Skeletal muscle satellite cell (primary cell): ENCODE results near the gene CTNNBIP1.
A peak's percentile ranks its signal among the peaks of the same experiment; 100 is the strongest.

ENCODE experiments used
- H3K27me3 ChIP-seq: 2 replicates; pipeline ENCODE4 v1.7.0; 2013; ENCODE audit warnings: low read length; ENCODE audit not compliant: control insufficient read depth, insufficient read depth
- H3K36me3 ChIP-seq: 2 replicates; pipeline ENCODE4 v1.7.0; 2013; ENCODE audit warnings: mild to moderate bottlenecking, control low read depth, low read length; ENCODE audit not compliant: insufficient read depth
- H3K4me1 ChIP-seq: 2 replicates; pipeline ENCODE4 v1.7.0; 2013; ENCODE audit warnings: low read length; ENCODE audit not compliant: control insufficient read depth, insufficient read depth
- H3K4me2 ChIP-seq: 2 replicates; pipeline ENCODE4 v1.7.0; 2013; ENCODE audit warnings: mild to moderate bottlenecking, low read length
- H3K4me3 ChIP-seq: 2 replicates; pipeline ENCODE4 v1.7.0; 2013; ENCODE audit warnings: low read length
- H3K9ac ChIP-seq: 2 replicates; pipeline ENCODE4 v1.7.0; 2013; ENCODE audit warnings: mild to moderate bottlenecking, low read depth, low read length, moderate library complexity
- H3K9me3 ChIP-seq: replicated peaks from 2 replicates; pipeline ENCODE4 v1.7.0; 2013; ENCODE audit warnings: mild to moderate bottlenecking, control low read depth, low read length

CTNNBIP1 gene

DNA sequence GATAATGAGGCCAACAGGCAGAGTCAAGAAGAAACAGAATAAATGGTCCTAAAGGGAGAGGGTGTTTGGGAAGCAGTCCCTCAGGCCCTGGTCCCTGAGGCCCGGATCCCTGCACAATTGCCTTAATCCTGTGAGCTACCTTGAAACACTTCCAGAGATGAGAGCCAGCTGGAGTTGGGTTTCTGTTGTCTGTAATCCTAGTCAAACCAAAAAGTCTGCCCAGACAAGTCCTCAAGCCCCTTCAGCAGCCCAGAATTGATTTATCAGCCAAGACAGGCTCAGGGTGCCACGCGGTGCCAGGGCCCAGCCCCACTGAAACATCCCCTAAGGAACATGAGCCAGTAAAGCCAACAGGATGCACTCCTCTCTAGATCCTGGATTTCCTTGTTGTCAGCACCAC lies 69.9 kb downstream of the CTNNBIP1 start:
- H3K9ac ChIP-seq, result no peak overlapping the region
- H3K27me3 ChIP-seq, result peaks cover 5% of the 10 kb centered on the region
- H3K4me3 ChIP-seq, result no peak overlapping the region
- no peaks in the 10 kb centered on the region for H3K9me3 ChIP-seq
- H3K4me1 ChIP-seq, result peaks cover 18% of the 10 kb centered on the region
- no peak overlapping the region for H3K4me2 ChIP-seq
- no peaks in the 10 kb centered on the region for H3K36me3 ChIP-seq

DNA sequence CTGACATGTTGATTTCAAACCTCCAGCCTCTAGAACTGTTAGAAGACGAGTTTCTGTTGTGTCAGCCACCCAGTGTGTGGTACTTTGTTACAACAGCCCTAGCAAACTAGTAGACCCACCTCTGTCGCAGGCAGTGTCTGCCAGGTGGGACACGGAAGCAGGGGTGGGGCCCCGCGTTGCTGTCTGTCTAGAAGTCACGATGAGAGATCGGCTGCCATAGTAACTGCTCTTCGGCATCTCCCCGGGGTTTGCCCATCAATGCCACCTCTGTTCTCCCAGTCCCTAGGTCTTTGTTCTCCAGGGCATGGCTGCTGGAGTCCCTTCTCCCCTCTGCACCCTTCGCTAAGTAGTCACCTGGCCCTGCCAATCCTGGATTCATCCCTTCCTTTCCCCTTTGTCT lies 71.1 kb downstream of the CTNNBIP1 start:
- Histone ChIP-seq H3K4me2 (no peak overlapping the region), H3K27me3 (peaks cover 5% of the 10 kb centered on the region), H3K36me3 (no peaks in the 10 kb centered on the region), H3K4me3 (no peak overlapping the region), H3K9me3 (no peaks in the 10 kb centered on the region), H3K4me1 (peaks cover 16% of the 10 kb centered on the region), H3K9ac (no peak overlapping the region)

DNA sequence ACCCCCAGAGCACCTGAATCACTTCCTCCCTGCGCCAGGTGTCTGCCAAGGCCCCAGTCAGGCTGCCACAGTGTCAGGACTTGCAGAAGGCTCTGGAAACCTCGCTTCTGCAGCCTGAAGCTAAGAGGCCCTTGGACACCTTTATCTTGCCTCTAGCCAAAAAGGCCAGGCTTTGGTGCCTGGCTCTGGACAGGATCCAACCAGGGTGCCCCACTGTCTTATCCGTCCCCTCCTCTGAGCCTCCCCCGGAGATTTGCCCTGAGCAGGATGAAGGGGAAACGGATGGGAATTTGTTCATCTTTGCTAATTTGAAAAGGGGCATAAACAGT lies 73.5 kb downstream of the CTNNBIP1 start:
- H3K4me3 ChIP-seq, result no peak overlapping the region
- H3K9me3 ChIP-seq, result no peaks in the 10 kb centered on the region
- H3K27me3 ChIP-seq, result peaks cover 1% of the 10 kb centered on the region
- no peak overlapping the region for H3K4me2 ChIP-seq
- no peak overlapping the region for H3K9ac ChIP-seq
- H3K36me3 ChIP-seq, result no peaks in the 10 kb centered on the region
- H3K4me1 ChIP-seq, result peaks cover 10% of the 10 kb centered on the region

DNA sequence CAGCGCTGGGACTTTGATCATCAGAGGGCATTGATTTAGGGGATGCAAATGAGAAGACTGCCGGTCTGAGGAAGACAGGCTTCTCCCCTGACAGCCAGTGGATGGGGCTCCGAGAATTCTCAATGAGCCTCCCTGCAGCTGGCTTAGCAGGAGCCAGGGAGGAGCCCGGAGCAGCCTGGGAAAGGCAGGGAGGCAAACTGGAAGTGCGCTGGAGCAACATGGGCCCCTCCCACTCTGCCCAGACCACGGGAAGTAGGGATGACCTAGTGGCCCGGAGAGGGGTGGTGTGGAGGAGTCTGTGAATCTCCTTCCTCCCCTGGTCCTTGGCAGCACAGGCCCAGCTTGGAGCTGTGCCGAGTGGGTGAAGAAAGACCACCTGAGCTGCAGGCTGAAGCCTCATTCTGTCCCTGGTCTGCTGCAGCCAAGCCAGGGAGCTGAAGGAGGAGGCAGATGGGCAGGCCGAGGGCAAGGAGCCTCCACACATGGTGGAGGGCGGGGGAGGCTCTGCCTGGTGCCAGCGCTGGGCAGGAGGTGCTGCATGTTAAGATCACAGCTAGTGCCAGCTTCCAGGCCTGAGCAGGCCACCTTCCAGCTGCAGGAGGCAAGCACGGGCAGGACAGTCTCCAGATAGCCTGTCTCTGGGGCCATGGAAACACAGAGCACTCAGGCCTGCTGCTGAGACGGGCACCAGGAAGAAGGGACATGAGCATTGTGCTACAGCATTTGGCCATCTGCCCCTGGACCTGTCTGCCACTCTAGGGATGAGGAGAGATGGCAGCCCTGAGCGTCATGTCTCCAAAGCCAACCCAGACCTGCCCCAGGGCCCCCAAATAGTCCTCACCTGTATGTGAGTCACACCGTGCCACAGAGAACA lies 74.1 kb downstream of the CTNNBIP1 start:
- no peaks in the 10 kb centered on the region for H3K9me3 ChIP-seq
- H3K9ac ChIP-seq, result no peak overlapping the region
- H3K4me1 ChIP-seq, result peaks cover 10% of the 10 kb centered on the region
- H3K27me3 ChIP-seq, result no peaks in the 10 kb centered on the region
- H3K4me2 ChIP-seq, result peak overlapping the region; percentile 40
- no peak overlapping the region for H3K4me3 ChIP-seq
- H3K36me3 ChIP-seq, result no peaks in the 10 kb centered on the region

DNA sequence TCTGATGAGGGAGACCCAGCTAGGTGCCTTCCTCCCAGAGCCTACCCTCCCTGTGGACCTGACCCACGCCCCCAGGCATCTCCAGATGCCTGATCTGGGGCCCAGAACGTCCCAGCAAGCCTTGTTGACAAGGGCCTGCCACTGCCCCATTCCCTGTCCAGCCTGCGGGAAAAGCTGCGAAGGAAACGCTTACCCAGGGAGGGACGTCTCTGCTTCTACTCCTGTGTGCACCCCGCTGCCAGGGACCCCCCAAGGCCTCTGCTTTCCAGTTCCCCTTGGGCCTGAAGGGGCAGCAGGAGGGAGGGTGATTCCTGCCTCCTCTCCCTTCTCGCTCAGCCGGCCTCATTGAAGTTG lies 74.7 kb downstream of the CTNNBIP1 start:
- Histone ChIP-seq H3K9me3 (no peaks in the 10 kb centered on the region), H3K4me1 (peaks cover 10% of the 10 kb centered on the region), H3K27me3 (no peaks in the 10 kb centered on the region), H3K4me2 (peak overlapping the region; percentile 40), H3K9ac (no peak overlapping the region), H3K36me3 (no peaks in the 10 kb centered on the region), H3K4me3 (no peak overlapping the region)

DNA sequence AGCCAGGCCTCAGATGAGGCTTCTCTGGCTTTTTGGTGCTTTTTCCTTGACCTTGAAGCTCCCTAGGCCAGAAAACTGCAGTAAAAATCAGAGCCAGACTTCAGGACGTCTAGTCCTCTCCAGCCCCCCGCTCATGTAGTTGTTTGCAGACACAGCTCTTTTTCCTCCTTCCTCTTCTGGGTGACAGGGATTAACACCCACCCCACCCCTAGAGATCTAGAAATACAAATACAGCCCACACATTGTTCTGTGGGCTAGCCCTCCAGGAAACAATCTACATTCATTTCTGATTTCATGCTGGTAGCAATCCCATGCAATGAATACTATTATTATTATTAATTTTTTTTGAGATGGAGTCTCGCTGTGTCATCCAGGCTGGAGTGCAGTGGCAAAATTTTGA lies 76.4 kb downstream of the CTNNBIP1 start:
- Histone ChIP-seq H3K9me3 (no peaks in the 10 kb centered on the region), H3K9ac (no peak overlapping the region), H3K4me3 (no peak overlapping the region), H3K27me3 (no peaks in the 10 kb centered on the region), H3K4me1 (peaks cover 10% of the 10 kb centered on the region), H3K36me3 (no peaks in the 10 kb centered on the region), H3K4me2 (no peak overlapping the region)

DNA sequence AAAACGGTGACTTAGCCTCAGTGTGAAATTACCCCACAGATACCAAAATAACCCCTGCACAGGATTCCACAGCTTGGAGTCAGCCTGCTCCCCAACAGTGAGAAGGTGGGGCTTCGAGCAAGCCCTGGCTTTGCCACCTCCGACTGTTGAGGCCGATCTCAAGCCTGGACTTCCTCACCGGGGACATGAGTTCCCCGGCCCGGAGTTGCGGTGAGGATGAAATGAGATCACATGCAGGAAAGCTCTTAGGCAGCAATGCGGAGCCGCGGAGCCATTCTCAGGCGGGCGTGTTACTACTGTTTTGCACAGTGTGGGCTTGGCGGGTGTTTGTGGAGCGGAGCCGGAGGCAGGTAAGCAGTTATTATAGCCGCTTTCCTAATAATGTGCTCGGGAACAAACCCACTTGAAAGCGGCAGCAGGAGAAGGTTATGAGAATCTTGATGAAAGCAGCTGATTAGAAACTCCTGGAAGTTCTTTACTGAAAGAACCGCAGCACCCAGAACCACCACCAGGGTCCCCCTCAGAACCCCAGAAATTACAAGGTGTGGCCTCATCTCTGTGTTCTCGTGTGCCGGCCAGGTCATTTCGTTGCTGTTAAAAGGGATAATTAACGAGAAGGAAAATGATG lies 82.4 kb downstream of the CTNNBIP1 start:
- no peak overlapping the region for H3K4me3 ChIP-seq
- peaks cover 17% of the 10 kb centered on the region for H3K4me1 ChIP-seq
- H3K9ac ChIP-seq, result no peak overlapping the region
- H3K36me3 ChIP-seq, result no peaks in the 10 kb centered on the region
- H3K27me3 ChIP-seq, result peaks cover 3% of the 10 kb centered on the region
- no peaks in the 10 kb centered on the region for H3K9me3 ChIP-seq
- no peak overlapping the region for H3K4me2 ChIP-seq

DNA sequence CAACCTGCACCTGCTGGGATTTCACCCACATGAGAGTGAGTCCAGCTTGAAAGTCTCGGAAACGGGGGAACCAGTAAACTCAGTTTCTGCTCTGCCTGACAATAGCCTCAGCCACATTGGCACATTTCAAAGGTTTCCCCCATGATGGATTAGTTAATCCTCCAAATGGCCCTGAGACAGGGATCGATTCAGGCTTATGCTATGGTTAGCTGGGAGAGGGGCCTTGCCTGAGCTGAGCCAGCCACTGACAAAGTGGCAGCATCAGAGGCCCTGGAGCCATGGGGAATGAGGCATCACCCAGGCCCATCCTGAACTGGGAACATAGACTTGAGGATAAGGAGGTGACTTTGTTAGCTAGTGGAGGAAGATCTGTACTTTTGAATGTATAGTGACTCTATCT lies 83.5 kb downstream of the CTNNBIP1 start:
- Histone ChIP-seq H3K36me3 (no peaks in the 10 kb centered on the region), H3K27me3 (peaks cover 3% of the 10 kb centered on the region), H3K9me3 (no peaks in the 10 kb centered on the region), H3K4me1 (peaks cover 25% of the 10 kb centered on the region), H3K9ac (no peak overlapping the region), H3K4me2 (no peak overlapping the region), H3K4me3 (no peak overlapping the region)

DNA sequence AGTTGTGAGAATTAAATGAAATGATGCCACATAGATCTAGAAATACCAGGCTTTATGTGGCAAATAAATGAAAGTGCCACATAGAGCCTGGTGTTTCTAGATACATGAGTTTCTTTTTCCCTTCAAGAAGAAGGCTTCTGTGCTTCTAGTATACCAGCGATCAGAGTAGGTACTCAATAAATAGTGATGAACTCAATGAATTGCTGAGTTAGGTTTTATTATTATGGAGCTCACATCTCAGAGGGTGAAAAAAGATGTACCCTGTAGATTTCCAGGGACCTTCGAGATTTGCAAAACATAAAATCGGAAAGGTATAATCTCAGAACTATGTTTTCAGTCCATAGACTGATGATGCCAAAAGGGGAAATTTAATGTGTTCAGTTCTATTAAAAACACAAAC lies 84.0 kb downstream of the CTNNBIP1 start:
- Histone ChIP-seq H3K4me3 (no peak overlapping the region), H3K27me3 (peaks cover 3% of the 10 kb centered on the region), H3K9me3 (no peaks in the 10 kb centered on the region), H3K36me3 (no peaks in the 10 kb centered on the region), H3K4me1 (peaks cover 25% of the 10 kb centered on the region), H3K4me2 (peak overlapping the region; percentile 50), H3K9ac (no peak overlapping the region)

DNA sequence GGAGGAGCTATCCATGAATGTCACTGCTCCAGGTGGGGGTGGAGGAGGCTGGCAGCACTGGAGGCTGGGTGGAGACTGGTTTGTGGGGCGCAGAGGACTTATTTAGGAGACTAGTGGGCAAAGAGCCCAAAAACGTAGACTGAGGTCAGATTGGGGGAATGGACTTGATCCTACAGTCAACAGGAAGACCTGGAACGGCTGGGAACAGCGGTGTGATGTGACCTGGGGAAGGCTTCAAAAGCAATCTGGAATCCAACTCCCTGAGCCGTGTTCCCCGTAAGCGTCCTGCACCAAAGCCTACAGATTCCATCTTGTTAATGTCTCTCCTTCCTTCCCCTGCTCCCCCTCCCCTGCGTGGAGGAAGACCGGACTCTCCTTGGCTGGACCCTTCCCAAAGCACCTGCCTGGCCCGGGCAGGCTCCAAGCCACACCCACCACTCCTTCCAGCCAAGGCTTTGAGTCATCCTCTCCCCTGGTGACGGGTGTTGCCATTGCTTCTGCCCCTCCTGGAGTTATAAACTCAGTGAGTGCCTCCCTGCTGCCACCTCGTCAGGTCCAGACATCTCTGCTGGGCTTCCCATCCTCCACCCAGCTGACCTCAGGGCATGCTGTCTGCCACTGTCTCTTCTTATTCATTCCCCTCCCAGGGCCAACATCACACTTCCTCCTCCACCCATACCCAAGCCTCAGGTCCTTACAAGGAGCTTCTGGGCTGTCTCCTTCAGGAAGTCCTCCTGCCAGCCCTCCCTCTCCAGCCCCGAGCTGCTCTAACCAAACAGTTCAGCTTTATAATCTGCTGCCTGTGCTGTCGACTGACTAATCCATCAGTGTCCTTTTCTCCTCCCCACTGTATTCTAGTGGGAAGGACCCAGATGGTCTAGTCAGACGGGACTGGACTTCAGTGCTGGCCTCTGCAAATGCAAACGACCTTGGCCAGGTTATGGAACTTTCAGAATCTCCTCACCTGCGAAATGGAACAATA lies 84.7 kb downstream of the CTNNBIP1 start:
- no peak overlapping the region for H3K9ac ChIP-seq
- H3K4me1 ChIP-seq, result peaks cover 25% of the 10 kb centered on the region
- no peaks in the 10 kb centered on the region for H3K36me3 ChIP-seq
- H3K27me3 ChIP-seq, result peaks cover 3% of the 10 kb centered on the region
- no peak overlapping the region for H3K4me3 ChIP-seq
- H3K4me2 ChIP-seq, result peak overlapping the region; percentile 50
- no peaks in the 10 kb centered on the region for H3K9me3 ChIP-seq

DNA sequence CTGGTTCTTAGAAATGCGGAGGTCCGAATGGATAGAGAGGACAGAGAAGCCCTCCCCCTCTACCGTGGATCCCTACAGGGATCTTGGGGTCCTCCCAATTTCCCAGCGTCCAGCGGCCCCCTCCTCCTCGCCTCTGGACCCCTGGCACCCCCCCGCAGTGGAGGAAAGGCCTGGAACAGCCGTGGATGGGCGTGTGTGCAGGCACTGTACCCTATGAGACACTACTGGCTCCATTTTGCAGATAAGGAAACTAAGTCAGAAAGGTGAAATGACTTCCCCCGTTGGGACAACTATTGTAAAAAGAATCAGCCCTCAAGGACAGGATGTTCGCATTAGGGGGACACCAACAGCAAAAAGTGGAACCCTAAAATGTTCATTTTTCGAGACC lies 85.4 kb downstream of the CTNNBIP1 start:
- Histone ChIP-seq H3K9me3 (no peaks in the 10 kb centered on the region), H3K4me1 (peaks cover 25% of the 10 kb centered on the region), H3K9ac (no peak overlapping the region), H3K4me2 (peak overlapping the region; percentile 97), H3K36me3 (no peaks in the 10 kb centered on the region), H3K4me3 (peak overlapping the region; percentile 74), H3K27me3 (peaks cover 3% of the 10 kb centered on the region)
